ENCODE data around the gene MIER2. TPM values are rescaled to one million over a fixed set of nuclear protein-coding genes. Genes with fewer than 3 reads are reported as not detected.

Gene MIER2
- total RNA-seq, 1 donor: 14.8 TPM

GRCh38 chr19:324716-325115, 19.9 kb downstream of the MIER2 start:
- H3K27ac ChIP-seq (ENCODE audit: low read depth, low read length): no peak overlapping the region
- peak; percentile 66 for DNase-seq (ENCODE audit: insufficient read length, low spot score, missing footprints)
- no peak overlapping the region for H2AFZ ChIP-seq (ENCODE audit: low read length)
- H3K27me3 ChIP-seq (ENCODE audit: insufficient read depth, low read length): no peaks in the 10 kb centered on the region
- H3K36me3 ChIP-seq (ENCODE audit: insufficient read depth, low read length): peaks cover 80% of the 10 kb centered on the region
- no peak overlapping the region for H3K4me3 ChIP-seq (ENCODE audit: insufficient read depth, low read length)
- peaks cover 7% of the 10 kb centered on the region for H3K9me3 ChIP-seq (ENCODE audit: low read depth, low read length)
- H4K20me1 ChIP-seq (ENCODE audit: insufficient read depth, low read length): peaks cover 36% of the 10 kb centered on the region
- no peak for TF ChIP-seq CTCF (IDR thresholded peaks at IDR 0.05; ENCODE audit: extremely low read depth, low read depth, low read length)
- no peak overlapping the region for H3K4me2 ChIP-seq (ENCODE audit: insufficient read depth, low read length)
- H3K79me2 ChIP-seq (ENCODE audit: insufficient read depth, low read length): peaks cover 75% of the 10 kb centered on the region
- no peaks in the 10 kb centered on the region for H3K4me1 ChIP-seq (ENCODE audit: insufficient read depth, low read length)

DNA sequence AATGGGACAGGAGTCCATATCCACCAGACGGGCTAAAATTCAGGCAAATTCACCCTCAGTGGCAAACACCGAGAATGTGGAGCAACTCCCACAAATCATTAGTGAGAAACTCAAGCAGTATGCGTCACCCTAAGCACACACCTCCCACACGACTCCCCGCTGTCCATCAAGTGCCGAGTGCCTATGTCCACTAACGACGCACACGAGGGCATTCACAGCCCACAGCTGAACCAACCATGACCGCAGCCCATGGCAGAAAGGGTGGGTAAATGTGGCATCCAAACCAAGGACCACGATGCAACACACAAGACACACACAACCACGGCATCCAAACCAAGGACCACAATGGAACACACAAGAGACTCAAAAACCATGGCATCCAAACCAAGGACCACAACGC, 22.0 kb downstream of the MIER2 start:
- peaks cover 67% of the 10 kb centered on the region for H3K36me3 ChIP-seq (ENCODE audit: insufficient read depth, low read length)
- H3K4me2 ChIP-seq (ENCODE audit: insufficient read depth, low read length): no peak overlapping the region
- H4K20me1 ChIP-seq (ENCODE audit: insufficient read depth, low read length): peaks cover 34% of the 10 kb centered on the region

DNA sequence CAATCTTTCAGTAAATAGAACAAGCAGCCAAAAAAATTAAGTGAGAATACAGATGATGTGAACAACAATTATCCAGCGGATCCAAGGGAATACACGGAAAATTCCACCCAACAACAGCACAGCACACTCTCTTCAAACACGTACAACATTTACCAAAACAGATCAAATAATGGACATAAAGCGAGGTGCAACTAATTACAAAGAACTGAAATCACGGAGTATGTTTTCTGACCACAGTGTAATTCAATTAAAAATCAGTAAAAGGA, 26.2 kb downstream of the MIER2 start:
- Histone ChIP-seq H3K36me3 (ENCODE audit: insufficient read depth, low read length) (peaks cover 58% of the 10 kb centered on the region), H3K27me3 (ENCODE audit: insufficient read depth, low read length) (no peaks in the 10 kb centered on the region), H3K27ac (ENCODE audit: low read depth, low read length) (no peak overlapping the region), H3K4me1 (ENCODE audit: insufficient read depth, low read length) (no peaks in the 10 kb centered on the region), H2AFZ (ENCODE audit: low read length) (no peak overlapping the region), H3K4me3 (ENCODE audit: insufficient read depth, low read length) (no peak overlapping the region), H3K9me3 (ENCODE audit: low read depth, low read length) (no peaks in the 10 kb centered on the region), H3K79me2 (ENCODE audit: insufficient read depth, low read length) (peaks cover 75% of the 10 kb centered on the region), H3K4me2 (ENCODE audit: insufficient read depth, low read length) (no peak overlapping the region), H4K20me1 (ENCODE audit: insufficient read depth, low read length) (peaks cover 42% of the 10 kb centered on the region)
- TF ChIP-seq CTCF (IDR thresholded peaks at IDR 0.05; ENCODE audit: extremely low read depth, low read depth, low read length): no peak
- no peak for DNase-seq (ENCODE audit: insufficient read length, low spot score, missing footprints)

More for the DNA sequence above, 22.0 kb downstream of the MIER2 start:
- Histone ChIP-seq H3K27me3 (ENCODE audit: insufficient read depth, low read length) (no peaks in the 10 kb centered on the region), H3K9me3 (ENCODE audit: low read depth, low read length) (no peaks in the 10 kb centered on the region), H2AFZ (ENCODE audit: low read length) (no peak overlapping the region), H3K4me3 (ENCODE audit: insufficient read depth, low read length) (no peak overlapping the region), H3K27ac (ENCODE audit: low read depth, low read length) (no peak overlapping the region), H3K79me2 (ENCODE audit: insufficient read depth, low read length) (peaks cover 72% of the 10 kb centered on the region), H3K4me1 (ENCODE audit: insufficient read depth, low read length) (no peaks in the 10 kb centered on the region)
- peak; percentile 23 for DNase-seq (ENCODE audit: insufficient read length, low spot score, missing footprints)
- TF ChIP-seq CTCF (IDR thresholded peaks at IDR 0.05; ENCODE audit: extremely low read depth, low read depth, low read length): no peak

DNA sequence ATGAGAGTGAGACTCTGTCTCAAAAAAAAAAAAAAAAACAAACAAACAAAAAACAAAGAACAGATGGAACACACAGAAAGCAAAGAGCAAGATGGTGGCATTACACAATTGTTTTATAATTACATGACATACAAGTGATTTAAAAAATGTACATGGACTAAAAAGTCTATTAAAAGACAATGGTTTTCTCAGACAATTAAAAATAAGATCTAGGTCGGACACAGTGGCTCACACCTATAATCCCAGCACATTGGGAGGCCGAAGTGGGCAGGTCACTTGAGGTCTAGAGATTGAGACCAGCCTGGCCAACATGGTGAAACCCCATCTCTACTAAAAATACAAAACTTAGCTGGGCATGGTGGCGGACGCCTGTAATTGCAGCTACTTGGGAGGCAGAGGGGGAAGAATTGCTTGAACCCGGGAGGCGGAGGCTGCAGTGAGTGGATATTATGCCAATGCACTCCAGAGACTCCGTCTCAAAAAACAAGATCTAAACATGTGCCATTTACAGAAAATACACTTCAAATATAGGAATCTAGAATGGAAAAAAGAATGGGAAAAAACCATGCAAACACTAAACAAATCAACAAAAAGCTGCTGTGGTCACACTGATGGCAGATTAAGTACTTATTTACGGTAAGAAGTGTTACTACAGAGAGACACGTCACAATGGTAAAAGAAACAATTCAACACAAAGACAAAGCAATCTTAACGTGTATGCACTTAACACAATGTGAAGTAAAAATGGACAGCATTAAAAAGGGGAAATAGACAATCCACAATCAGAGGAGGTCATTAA, 26.7 kb downstream of the MIER2 start:
- H3K9me3 ChIP-seq (ENCODE audit: low read depth, low read length): no peaks in the 10 kb centered on the region
- H2AFZ ChIP-seq (ENCODE audit: low read length): no peak overlapping the region
- peaks cover 42% of the 10 kb centered on the region for H4K20me1 ChIP-seq (ENCODE audit: insufficient read depth, low read length)
- no peaks in the 10 kb centered on the region for H3K27me3 ChIP-seq (ENCODE audit: insufficient read depth, low read length)
- peaks cover 53% of the 10 kb centered on the region for H3K36me3 ChIP-seq (ENCODE audit: insufficient read depth, low read length)
- H3K4me1 ChIP-seq (ENCODE audit: insufficient read depth, low read length): no peaks in the 10 kb centered on the region
- no peak overlapping the region for H3K4me3 ChIP-seq (ENCODE audit: insufficient read depth, low read length)
- no peak overlapping the region for H3K4me2 ChIP-seq (ENCODE audit: insufficient read depth, low read length)
- no peak for TF ChIP-seq CTCF (IDR thresholded peaks at IDR 0.05; ENCODE audit: extremely low read depth, low read depth, low read length)
- peaks cover 70% of the 10 kb centered on the region for H3K79me2 ChIP-seq (ENCODE audit: insufficient read depth, low read length)
- DNase-seq (ENCODE audit: insufficient read length, low spot score, missing footprints): peak; percentile 57
- H3K27ac ChIP-seq (ENCODE audit: low read depth, low read length): no peak overlapping the region
